Activated naive CD4-positive, alpha-beta T cell treated with anti-CD3 and anti-CD28 coated beads, Interleukin-2, amount 50 U/mL, for 24 hours (primary cell): ENCODE results near the gene GAK.

Source experiments
- H3K27ac Mint-ChIP-seq: one replicate; pipeline ENCODE4 v1.8.0; 2021; ENCODE audit warnings: mild to moderate bottlenecking, mixed read lengths
- H3K27me3 Mint-ChIP-seq: one replicate; pipeline ENCODE4 v1.8.0; 2021; ENCODE audit warnings: mixed read lengths
- H3K36me3 Mint-ChIP-seq: one replicate; pipeline ENCODE4 v1.8.0; 2021; ENCODE audit warnings: mixed read lengths
- H3K4me1 Mint-ChIP-seq: one replicate; pipeline ENCODE4 v1.8.0; 2021; ENCODE audit warnings: mixed read lengths
- H3K4me3 Mint-ChIP-seq: one replicate; pipeline ENCODE4 v1.8.0; 2021; ENCODE audit warnings: mild to moderate bottlenecking, mixed read lengths
- H3K9me3 Mint-ChIP-seq: one replicate; pipeline ENCODE4 v1.8.0; 2021; ENCODE audit warnings: mixed read lengths

GAK gene

GRCh38 chr4:966266-967112 is 34.4 kb upstream of the GAK start:
- Mint-ChIP-seq H3K27ac (no peak overlapping the region), H3K27me3 (no peaks in the 10 kb centered on the region), H3K36me3 (no peaks in the 10 kb centered on the region), H3K4me1 (peaks cover 5% of the 10 kb centered on the region), H3K9me3 (no peaks in the 10 kb centered on the region), H3K4me3 (no peak overlapping the region)

- peaks cover 4% of the 10 kb centered on the region for H3K4me1 Mint-ChIP-seq
- H3K4me3 Mint-ChIP-seq = no peak overlapping the region
- no peak overlapping the region for H3K27ac Mint-ChIP-seq
- H3K27me3 Mint-ChIP-seq = no peaks in the 10 kb centered on the region
- H3K9me3 Mint-ChIP-seq = no peaks in the 10 kb centered on the region
- H3K36me3 Mint-ChIP-seq = no peaks in the 10 kb centered on the region
These were observed 33.6 kb upstream of the GAK start for GRCh38 chr4:965766-966134.

GRCh38 chr4:965048-965765 is 33.1 kb upstream of the GAK start:
- no peak overlapping the region for H3K27ac Mint-ChIP-seq
- no peaks in the 10 kb centered on the region for H3K36me3 Mint-ChIP-seq
- no peaks in the 10 kb centered on the region for H3K4me1 Mint-ChIP-seq
- no peaks in the 10 kb centered on the region for H3K27me3 Mint-ChIP-seq
- no peak overlapping the region for H3K4me3 Mint-ChIP-seq
- H3K9me3 Mint-ChIP-seq = no peaks in the 10 kb centered on the region

GRCh38 chr4:964346-965025 is 32.4 kb upstream of the GAK start:
- H3K27ac Mint-ChIP-seq = no peak overlapping the region
- no peaks in the 10 kb centered on the region for H3K4me1 Mint-ChIP-seq
- no peaks in the 10 kb centered on the region for H3K9me3 Mint-ChIP-seq
- no peak overlapping the region for H3K4me3 Mint-ChIP-seq
- no peaks in the 10 kb centered on the region for H3K27me3 Mint-ChIP-seq
- H3K36me3 Mint-ChIP-seq = no peaks in the 10 kb centered on the region

- H3K4me1 Mint-ChIP-seq = no peaks in the 10 kb centered on the region
- no peak overlapping the region for H3K27ac Mint-ChIP-seq
- no peaks in the 10 kb centered on the region for H3K27me3 Mint-ChIP-seq
- H3K4me3 Mint-ChIP-seq = no peak overlapping the region
- no peaks in the 10 kb centered on the region for H3K36me3 Mint-ChIP-seq
- no peaks in the 10 kb centered on the region for H3K9me3 Mint-ChIP-seq
These were observed 31.4 kb upstream of the GAK start for GRCh38 chr4:963276-964225.

GRCh38 chr4:962231-963208 is 30.4 kb upstream of the GAK start:
- H3K27me3 Mint-ChIP-seq = no peaks in the 10 kb centered on the region
- no peak overlapping the region for H3K4me3 Mint-ChIP-seq
- H3K4me1 Mint-ChIP-seq = no peaks in the 10 kb centered on the region
- H3K36me3 Mint-ChIP-seq = no peaks in the 10 kb centered on the region
- no peak overlapping the region for H3K27ac Mint-ChIP-seq
- no peaks in the 10 kb centered on the region for H3K9me3 Mint-ChIP-seq

GRCh38 chr4:961351-962230 is 29.5 kb upstream of the GAK start:
- H3K9me3 Mint-ChIP-seq = no peaks in the 10 kb centered on the region
- H3K4me3 Mint-ChIP-seq = no peak overlapping the region
- H3K27ac Mint-ChIP-seq = no peak overlapping the region
- no peaks in the 10 kb centered on the region for H3K36me3 Mint-ChIP-seq
- H3K27me3 Mint-ChIP-seq = no peaks in the 10 kb centered on the region
- no peaks in the 10 kb centered on the region for H3K4me1 Mint-ChIP-seq

- Mint-ChIP-seq H3K4me1 (no peaks in the 10 kb centered on the region), H3K27ac (no peak overlapping the region), H3K9me3 (no peaks in the 10 kb centered on the region), H3K36me3 (no peaks in the 10 kb centered on the region), H3K4me3 (no peak overlapping the region), H3K27me3 (no peaks in the 10 kb centered on the region)
These were observed 28.7 kb upstream of the GAK start for GRCh38 chr4:960636-961350.

GRCh38 chr4:960140-960635 is 28.1 kb upstream of the GAK start:
- H3K27ac Mint-ChIP-seq = no peak overlapping the region
- no peaks in the 10 kb centered on the region for H3K36me3 Mint-ChIP-seq
- no peaks in the 10 kb centered on the region for H3K4me1 Mint-ChIP-seq
- no peaks in the 10 kb centered on the region for H3K9me3 Mint-ChIP-seq
- no peak overlapping the region for H3K4me3 Mint-ChIP-seq
- no peaks in the 10 kb centered on the region for H3K27me3 Mint-ChIP-seq

GRCh38 chr4:959338-960139 is 27.4 kb upstream of the GAK start:
- no peaks in the 10 kb centered on the region for H3K9me3 Mint-ChIP-seq
- no peaks in the 10 kb centered on the region for H3K27me3 Mint-ChIP-seq
- H3K4me1 Mint-ChIP-seq = no peaks in the 10 kb centered on the region
- no peak overlapping the region for H3K4me3 Mint-ChIP-seq
- H3K36me3 Mint-ChIP-seq = peaks cover 2% of the 10 kb centered on the region
- H3K27ac Mint-ChIP-seq = no peak overlapping the region

GRCh38 chr4:958696-959337 is 26.7 kb upstream of the GAK start:
- no peaks in the 10 kb centered on the region for H3K27me3 Mint-ChIP-seq

GRCh38 chr4:958314-958665 is 26.2 kb upstream of the GAK start:
- Mint-ChIP-seq H3K27ac (no peak overlapping the region), H3K4me3 (no peak overlapping the region), H3K36me3 (peaks cover 4% of the 10 kb centered on the region), H3K27me3 (no peaks in the 10 kb centered on the region), H3K4me1 (no peaks in the 10 kb centered on the region), H3K9me3 (no peaks in the 10 kb centered on the region)

More at GRCh38 chr4:958696-959337, 26.7 kb upstream of the GAK start:
- peaks cover 4% of the 10 kb centered on the region for H3K36me3 Mint-ChIP-seq
- no peaks in the 10 kb centered on the region for H3K4me1 Mint-ChIP-seq
- H3K4me3 Mint-ChIP-seq = no peak overlapping the region
- no peak overlapping the region for H3K27ac Mint-ChIP-seq
- H3K9me3 Mint-ChIP-seq = no peaks in the 10 kb centered on the region
